NCI-H2196 treated with DMSO at 0.1 percent for 48 hours (cell line): ENCODE measurements around the gene PTPRH.
"Not testable (repeated sequence)": the region's sequence is repeated elsewhere in the genome, so short reads cannot be mapped to it uniquely, and the experiment has no call there.

Experiments
- DNase-seq: peaks from one replicate; lab custom pipeline; 2025; ENCODE audit not compliant: unreplicated experiment; lab: John Stamatoyannopoulos, UW

PTPRH gene

DNA sequence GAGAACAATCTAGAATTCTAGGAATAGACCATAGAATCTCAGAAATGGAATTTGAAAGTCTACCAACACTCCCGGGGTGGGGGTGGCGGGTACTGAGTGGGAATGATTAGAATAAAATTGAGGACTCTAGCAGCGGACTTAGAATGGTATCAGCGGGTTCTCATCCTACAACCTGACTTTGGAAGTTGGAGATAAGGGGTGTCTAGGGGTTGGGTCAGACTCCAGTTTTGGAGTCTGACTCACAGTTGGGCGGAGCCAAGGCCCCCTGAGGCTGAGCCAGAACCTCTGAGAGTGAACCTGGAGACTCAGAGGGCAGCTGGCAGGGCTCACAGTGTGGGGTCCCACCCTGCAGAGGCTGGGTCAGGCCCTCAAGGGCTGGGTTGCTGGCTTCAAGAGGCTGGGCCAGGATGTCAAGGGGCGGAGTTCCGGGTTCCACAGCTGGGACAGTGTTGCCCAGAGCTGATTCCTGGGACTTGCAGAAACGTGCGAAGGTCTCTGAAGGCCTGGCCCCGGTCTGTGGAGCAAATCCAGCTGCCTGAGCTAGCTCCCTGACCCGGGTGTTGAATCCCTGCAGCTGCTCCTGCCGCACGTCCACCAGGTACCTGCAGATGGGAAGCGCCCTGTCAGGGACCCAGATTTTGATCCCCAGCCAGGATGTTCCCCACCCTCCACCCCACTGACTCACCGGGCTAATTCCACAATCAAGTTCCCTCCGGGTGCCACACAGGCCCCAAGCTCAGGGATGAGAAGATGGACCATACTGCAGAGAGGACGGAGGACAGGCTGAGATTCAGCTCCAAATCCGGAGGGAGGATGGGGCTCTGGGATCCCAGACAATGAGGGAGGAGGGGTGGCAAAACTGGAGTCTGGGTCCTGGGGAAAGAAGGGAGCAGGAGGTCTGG lies 50.2 kb downstream of the PTPRH start:
- no peak for DNase-seq

DNA sequence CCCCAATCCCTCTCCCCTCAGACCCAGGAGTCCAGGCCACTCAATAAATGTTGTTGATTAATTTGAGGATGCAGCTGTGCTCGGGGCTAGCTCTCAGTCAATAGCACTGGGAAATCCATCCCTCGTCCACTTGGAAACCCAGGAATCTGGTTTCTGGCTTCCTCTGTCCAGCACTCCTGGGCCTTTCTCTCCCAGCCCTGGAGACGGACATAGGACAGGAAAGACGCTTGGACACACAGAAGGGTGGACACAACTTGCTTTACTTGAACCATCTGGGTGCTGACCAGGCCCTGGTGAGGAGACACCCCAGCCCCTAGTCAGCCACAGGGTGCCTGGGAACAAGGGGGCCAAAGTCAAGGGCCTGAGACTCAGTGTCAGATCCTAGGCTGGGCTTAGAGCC lies 50.9 kb downstream of the PTPRH start:
- DNase-seq, result no peak

DNA sequence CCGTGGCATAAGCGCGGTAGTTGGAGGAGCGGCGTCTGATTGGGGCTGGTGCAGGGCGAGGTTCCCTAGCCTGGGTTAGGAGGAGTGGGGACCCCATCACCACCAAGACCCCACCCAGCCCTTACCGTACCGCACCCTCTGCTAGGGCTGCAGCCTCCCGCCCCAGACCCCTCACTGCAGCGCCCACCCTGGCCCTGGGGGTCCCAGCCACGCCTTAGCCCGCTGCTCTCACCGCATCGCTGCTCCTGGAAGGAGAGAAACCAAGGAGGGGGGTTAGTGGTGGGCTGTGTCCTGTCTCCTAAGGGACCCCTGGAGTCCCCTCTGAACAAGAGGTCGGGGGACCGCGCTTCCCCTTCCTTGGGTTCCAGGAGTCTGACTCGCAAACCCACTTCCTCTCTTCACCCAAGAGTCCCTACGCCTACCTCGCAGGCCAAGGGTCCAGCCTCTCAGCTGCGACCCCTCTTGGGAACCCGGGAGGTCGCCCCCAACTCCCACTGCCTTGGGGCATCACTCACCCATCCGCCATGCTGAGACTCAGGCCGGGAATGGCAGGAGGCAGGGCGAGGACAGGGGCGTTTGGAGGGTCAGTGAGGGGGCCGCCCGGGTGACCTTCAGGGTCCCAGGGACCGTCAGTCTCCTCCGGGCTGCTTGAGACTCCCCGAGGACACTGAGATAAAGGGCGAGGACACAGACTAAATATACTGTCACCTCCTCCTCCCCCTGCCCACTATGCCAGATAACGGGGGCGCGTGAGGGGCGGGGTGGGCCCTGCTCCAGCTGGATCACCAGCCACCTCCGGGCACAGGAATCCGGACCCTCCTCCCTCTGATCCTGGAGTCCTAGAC lies 52.0 kb downstream of the PTPRH start, which contains the start of gene TNNI3:
TSS of gene TNNI3 (minus strand) at position 669 of the 845 bp plus-strand sequence. CDS start at position 526, 143 bp downstream.
- no peak for DNase-seq

DNA sequence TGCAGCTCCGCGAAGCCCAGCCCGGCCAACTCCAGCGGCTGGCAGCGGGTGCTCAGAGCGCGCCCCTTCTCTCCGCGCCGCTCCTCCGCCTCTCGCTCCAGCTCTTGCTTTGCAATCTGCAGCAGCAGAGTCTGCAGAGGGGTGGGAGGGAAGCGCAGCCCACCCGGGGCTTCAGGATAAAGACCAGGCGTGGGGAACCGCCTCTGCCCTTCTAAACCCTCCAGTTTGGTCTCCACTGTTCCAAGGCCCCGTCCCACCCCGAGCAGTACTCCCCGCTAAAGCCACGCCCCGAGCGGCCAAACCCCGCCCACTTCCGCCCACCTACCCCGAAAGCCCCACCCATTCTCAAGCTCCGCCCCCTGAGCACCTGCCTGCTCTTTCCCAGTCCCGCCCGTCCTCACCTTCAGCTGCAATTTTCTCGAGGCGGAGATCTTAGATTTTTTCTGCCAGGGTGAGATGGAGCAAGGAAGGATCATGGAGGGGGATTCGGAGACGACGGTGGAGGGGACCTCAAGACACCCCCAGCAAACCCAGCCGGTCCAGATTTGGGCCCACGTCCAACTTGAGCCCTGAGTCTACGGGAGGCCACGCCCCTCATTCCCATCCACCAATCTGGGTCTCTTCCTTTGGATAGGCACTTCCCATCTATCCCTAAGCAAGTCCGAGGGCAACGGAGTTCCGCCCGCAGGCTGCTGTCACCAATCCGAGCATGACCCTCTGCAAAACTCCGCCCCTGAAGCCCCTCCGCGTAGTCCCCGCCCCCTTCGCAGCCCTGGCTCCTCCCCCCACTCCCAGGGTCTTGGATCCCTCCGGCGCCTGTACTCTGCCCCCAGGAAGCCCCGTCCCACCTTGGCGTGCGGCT lies 52.9 kb downstream of the PTPRH start:
- peak; percentile 90 for DNase-seq

DNA sequence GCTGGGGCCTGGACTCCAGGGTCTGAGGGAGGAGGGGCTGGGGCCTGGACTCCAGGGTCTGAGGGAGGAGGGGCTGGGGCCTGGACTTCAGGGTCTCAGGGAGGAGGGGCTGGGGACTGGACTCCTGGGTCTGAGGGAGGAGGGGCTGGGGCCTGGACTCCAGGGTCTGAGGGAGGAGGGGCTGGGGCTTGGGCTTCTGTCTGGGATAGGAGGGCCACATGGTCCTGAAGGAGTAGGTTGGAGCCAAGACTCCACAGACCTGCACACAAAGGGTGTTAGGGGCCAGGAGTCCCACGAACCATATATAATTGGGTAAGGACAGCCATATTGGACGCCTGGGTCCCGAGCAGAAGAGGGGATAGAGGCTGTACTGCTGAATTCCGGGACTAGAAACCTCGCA lies 53.5 kb downstream of the PTPRH start:
- not testable (repeated sequence) for DNase-seq

DNA sequence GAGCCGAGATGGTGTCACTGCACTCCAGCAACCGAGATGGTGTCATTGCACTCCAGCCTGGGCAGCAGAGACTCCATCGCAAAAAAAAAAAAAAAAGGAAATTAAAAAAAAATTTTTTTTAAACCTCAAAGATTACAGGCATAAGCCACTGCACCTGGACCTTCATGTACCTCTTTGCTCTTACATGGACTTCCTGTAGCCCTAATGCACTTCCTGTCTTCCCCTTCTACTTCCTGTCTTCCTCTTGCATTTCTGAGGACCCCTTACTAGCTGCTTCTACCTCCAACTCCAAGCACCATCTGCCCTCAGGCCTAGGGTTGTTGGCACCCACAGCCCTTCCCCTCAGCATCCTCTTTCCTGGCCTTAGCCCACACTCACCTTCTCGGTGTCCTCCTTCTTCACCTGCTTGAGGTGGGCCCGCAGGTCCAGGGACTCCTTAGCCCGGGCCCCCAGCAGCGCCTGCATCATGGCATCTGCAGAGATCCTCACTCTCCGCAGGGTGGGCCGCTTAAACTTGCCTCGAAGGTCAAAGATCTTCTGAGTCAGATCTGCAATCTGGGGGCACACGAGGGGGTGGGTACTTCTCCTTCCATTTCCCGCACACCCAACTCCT lies 55.5 kb downstream of the PTPRH start:
- DNase-seq, result no peak

DNA sequence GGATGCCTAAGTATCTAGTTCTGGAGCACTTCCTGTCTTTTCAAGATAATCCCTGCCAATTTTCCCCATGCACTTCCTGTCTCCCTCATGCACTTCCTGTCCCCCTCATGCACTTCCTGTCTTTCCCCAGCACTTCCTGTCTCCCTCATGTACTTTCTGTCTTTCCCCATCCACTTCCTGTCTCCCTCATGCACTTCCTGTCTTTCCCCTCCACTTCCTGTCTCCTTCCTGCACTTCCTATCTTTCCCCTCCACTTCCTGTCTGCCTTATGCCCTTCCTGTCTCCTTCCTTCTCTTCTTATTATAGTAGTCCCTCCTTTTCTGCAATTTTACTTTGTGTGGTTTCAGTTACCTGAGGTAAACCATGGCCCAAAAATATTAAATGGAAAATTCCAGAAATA lies 57.3 kb downstream of the PTPRH start:
- DNase-seq, result no peak

DNA sequence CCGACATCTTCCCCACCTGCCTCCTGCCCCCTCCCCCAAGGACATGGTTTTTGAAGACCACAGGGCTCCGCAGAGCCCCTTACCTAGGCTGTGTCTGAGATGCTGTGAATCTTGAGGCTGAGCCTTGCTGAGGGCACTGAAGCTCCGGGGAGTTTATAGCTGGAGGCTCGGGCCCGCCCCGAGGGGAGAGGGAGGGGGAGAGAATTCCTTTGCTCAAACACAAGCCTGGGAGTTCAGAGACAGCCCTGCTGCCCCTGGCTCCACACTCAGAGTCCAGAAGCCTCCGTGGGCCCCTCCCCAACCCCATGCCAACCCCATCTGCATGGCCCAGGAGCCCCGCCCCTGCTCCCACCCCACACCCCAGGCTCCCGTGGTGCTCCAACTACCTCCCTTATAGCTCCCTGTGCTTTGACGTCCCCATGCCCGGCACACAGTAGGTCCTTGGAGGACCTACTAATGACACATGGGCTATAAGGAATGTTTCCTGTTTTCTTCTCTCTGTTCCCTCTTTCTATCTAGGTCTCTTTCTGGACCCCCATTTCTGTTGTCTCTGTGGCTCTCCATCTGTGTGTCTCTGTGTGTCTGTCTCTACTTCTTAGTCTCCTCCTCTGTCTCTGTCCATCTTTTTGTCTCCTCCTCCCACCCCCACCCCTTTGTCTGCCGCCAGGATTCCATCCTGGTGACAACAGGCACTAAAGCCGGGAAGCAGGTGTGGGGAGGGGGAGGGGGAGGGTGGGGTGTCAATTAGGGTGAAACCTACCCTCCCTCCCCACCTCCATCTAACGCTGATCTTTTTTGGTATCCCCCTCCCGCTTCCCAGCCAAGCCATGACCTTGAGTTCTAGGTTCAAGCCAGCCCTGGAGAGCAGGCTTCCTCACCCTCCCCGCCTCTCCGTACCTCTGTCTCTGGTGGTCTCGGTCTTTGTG lies 60.0 kb downstream of the PTPRH start, which contains the start of gene TNNT1:
TSS of gene TNNT1 (minus strand) at position 129 of the 926 bp plus-strand sequence. CDS start 2,049 bp downstream, outside the sequence.
- no peak for DNase-seq

DNA sequence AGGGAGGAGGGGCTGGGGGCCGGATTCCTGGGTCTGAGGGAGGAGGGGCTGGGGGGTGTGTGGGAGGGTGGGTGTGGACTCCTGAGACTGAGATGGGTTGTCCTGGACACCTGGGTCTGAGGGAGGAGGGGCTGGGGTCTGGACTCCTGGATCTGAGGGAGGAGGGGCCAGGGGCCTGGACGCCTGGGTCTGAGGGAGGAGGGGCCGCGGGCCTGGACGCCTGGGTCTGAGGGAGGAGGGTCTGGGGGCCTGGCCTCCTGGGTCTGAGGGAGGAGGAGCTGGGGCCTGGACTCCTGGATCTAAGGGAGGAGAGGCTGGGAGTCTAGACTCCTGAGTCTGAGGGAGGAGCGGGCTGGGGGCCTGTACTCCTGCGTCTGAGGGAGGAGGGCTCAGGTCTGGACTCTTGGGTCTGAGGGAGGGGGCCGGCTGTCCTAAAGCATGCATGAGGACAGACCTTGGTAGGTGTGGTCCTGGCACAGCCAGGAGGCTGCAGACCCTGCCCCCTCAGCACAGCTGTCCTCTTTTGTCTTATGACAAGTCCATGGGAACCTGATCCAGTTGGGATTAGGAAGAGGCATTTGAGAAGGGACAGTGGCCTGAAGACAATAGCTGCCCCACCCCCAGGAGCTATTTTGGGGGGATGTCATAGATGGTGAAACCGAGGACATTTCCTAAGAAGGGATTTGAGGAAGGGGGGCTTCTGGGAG lies 61.6 kb downstream of the PTPRH start:
- DNase-seq, result no peak

DNA sequence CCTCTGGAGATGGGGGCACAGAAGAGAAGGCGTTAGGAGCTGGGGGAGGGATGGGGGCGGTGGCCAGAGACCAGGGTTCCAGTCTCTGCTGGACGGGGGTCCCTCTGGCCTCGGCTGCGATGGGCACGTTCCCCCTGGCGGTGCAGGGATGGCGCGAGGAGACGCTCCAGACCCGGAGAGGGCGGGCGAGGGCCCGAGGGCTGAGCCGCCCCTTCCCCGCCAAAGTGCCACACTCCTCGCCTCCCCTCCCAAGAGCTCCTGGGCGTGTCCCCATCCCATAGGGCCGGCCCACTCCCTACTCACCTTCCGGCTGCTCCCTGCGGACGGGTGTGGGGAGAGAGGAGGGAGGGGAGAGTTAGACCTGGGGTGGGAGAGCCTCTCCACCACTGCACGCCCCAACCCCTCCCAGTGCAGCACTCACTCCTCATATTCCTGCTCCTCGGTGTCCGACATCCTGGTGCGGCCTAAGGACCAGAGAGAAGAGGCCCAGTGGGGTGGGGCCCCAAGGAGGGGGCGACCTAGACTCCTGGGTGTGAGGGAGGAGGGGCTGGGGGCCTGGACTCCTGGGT lies 62.5 kb downstream of the PTPRH start:
- DNase-seq, result peak; percentile 82

DNA sequence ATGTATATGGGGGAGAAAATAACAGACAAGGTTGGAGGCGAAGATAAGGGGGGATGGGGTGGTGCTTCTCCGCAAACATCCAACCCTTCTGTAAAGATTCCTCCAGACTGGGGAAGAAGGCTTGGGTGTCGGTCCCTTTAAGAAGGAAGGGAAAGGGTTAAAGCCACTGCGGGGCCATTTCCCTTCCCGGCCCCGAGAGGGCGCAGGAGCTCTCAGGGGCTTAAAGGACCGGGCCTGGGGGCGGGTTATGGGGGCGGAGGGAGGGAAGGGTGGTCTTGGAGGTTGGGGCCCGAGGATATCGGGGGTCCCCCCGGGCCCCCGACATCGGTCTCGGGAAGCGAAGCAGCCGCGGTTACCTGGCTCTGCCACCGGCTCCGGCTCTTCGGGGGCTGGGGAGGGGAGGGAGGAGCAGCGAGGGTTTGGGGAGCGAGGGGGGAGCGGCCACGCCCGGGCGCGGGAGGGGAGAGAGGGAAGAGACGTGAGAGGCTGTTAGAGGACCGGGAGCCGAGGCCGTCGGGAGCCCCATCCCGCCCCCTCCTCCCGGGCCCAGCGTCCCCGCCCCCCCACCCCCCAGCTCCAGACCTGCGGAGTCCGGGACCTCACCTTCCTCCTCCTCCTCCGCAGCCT lies 63.1 kb downstream of the PTPRH start:
- DNase-seq, result peak; percentile 70

DNA sequence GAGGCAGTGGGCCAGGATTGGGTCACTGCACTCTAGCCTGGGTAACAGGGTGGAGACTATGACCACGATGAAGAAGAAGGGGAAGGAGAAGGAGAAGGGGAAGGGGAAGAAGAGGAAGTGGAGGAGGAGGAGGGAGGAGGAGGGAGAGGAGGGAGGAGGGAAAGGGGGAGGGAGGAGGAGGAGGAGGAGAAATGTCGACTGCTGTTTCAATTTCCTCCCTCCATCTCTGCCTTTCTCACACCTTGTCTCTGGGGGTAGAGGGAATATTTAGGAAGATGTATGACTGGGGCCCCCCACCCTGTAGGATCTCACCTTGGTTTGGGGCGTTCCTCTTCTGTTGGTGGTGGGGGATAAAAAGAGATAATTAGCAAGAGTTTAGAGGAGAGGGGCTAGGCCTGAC lies 64.1 kb downstream of the PTPRH start:
- no peak for DNase-seq

DNA sequence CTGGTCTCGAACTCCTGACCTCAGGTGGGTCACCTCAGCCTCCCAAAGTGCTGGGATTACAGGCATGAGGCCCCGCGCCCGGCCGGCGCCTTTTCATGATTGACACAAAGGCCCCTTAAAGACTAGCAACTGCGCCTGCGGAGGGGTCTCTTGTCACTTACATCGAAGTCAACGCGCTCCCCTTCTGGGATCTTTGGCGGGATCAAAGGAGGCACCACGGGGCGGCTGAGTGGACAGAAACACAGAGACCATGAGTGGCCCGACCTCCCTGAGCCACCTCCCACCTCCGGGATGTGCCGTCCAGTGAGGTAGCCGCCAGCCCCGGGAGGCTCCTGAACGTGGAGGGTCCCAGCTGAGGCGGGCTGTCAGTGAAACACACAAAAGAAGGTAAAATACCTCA lies 67.6 kb downstream of the PTPRH start:
- DNase-seq, result no peak

DNA sequence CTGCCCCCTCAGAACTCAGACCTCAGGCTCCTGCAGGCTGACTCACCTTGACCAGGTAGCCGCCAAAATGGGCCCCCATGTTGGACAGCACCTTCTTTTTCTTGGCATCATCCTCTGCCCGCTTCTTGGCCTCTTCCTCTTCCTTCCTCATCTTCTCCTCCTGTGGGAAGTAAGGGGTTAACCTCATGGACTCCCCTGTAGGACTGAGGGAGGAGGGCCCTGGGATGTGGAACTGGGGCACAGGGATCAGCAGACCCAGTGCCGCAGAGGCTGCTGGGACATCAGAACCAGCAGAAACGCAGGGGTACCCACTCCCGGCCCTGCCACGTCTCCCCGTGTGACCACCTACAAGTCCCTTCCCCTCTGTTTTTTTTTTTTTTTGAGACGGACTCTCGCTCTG lies 71.4 kb downstream of the PTPRH start:
- DNase-seq, result no peak

DNA sequence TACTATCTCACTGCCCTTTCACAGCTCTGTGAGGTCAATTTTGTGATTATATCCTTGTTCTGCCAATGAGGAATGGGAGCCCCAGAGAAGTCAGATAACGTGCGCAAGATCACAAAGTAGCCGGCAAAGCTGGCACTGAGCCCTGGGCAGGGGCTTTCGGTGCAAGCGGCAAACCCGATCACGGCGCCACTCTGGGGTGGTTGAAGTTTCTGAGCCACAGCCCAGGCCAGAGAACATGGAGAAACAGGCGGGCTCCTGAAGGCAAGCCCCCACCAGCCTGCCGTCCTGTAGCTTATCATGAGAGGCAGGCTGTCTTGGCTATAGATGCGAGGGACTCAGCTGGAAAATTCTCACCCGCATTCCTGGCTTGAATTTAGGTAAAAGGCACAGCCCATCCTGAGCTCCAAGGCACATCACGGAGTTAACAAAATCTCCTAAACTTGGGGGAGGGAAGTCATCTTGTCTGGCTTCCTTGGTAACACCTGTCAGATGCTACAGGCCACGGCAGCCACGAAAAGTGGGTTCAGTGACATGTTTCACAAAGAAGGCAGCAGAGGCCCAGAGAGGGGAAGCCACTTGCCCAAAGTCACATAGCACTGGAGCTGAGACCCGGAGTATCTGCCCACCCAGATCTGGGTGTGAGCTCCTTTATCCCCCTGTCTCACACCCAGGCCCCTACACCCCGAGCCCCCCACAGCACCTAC lies 72.8 kb downstream of the PTPRH start:
- DNase-seq, result no peak

DNA sequence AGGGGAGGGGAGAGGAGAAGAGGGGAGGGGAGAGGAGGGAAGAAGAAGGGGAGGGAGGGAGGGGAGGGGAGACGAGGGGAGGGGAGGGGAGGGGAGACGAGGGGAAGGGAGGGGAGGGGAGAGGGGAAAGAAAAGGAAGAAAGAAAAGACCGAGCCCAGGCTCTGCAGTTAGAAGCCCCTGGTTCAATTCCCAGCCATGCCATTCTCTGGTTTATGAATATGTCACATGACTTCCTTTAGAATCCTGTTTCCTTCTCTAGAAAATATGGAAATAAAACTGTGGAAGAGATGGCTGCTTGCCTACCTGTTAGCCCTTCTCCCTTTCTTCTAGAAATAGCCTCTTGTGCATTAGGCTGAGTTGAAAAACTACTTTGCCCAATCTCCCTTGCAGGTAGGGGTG lies 74.6 kb downstream of the PTPRH start:
- DNase-seq, result no peak
